ENCODE data around the gene DMXL1. TPM values are rescaled to one million over a fixed set of nuclear protein-coding genes. Genes with fewer than 3 reads are reported as not detected.

The DMXL1 gene
- total RNA-seq, 3 donors from 2014 or later (not counting 1 experiment from before 2014, with no cell fraction given) = 36.7 to 43.0 (median 39.9) TPM

GRCh38 chr5:119282628-119283027 lies 211.7 kb downstream of the DMXL1 start:
- no peak overlapping the region for H3K27ac ChIP-seq (ENCODE audit: low read length)
- no peak overlapping the region for H3K4me3 ChIP-seq (ENCODE audit: low read length)
- Mint-ChIP-seq H3K36me3 (no peaks in the 10 kb centered on the region), H3K27ac (peak overlapping the region; percentile 76 to 89), H3K4me3 (no peak overlapping the region), H3K4me1 (peaks cover 91 to 95% of the 10 kb centered on the region in 2 donors), H3K9me3 (no peaks in the 10 kb centered on the region), H3K27me3 (ENCODE audit: low read depth in 2 of 2) (no peaks in the 10 kb centered on the region)
- intact Hi-C loops (cut with micrococcal nuclease) = no loop called here
- ATAC-seq (no peak), DNase-seq (no peak)
- no peaks in the 10 kb centered on the region for H3K27me3 ChIP-seq (ENCODE audit: control insufficient read depth, insufficient read depth, low read length)
- TF ChIP-seq CTCF (IDR thresholded peaks at IDR 0.05) = no peak
- peaks cover 9% of the 10 kb centered on the region for H3K36me3 ChIP-seq (ENCODE audit: control insufficient read depth, insufficient read depth, low read length)
- 91% methylated on average over 2 of the region's 2 CpGs for WGBS (ENCODE audit: insufficient coverage)
- peaks cover 67% of the 10 kb centered on the region for H3K4me1 ChIP-seq (ENCODE audit: control insufficient read depth, insufficient read depth, low read length)
- no peaks in the 10 kb centered on the region for H3K9me3 ChIP-seq (ENCODE audit: control insufficient read depth, insufficient read depth, low read length)

- H3K27ac ChIP-seq (ENCODE audit: low read length) = no peak overlapping the region
- peaks cover 91 to 95% of the 10 kb centered on the region in 2 donors for H3K4me1 Mint-ChIP-seq
- peaks cover 53% of the 10 kb centered on the region for H3K4me1 ChIP-seq (ENCODE audit: control insufficient read depth, insufficient read depth, low read length)
- no peaks in the 10 kb centered on the region for H3K36me3 Mint-ChIP-seq
- H3K9me3 Mint-ChIP-seq = no peaks in the 10 kb centered on the region
- 45% methylated on average over 1 of the region's 1 CpG for WGBS (ENCODE audit: insufficient coverage)
- H3K27me3 ChIP-seq (ENCODE audit: control insufficient read depth, insufficient read depth, low read length) = no peaks in the 10 kb centered on the region
- peak overlapping the region; percentile 65 for H3K4me3 Mint-ChIP-seq
- peak in 1 of 2 donors; percentile 36 for DNase-seq
- H3K4me3 ChIP-seq (ENCODE audit: low read length) = no peak overlapping the region
- no peaks in the 10 kb centered on the region for H3K27me3 Mint-ChIP-seq (ENCODE audit: low read depth in 2 of 2)
- H3K27ac Mint-ChIP-seq = peak overlapping the region; percentile 76 to 89
- intact Hi-C loops (cut with micrococcal nuclease) = no loop called here
- TF ChIP-seq CTCF (IDR thresholded peaks at IDR 0.05) = no peak
- ATAC-seq = no peak
- H3K36me3 ChIP-seq (ENCODE audit: control insufficient read depth, insufficient read depth, low read length) = peaks cover 9% of the 10 kb centered on the region
- no peaks in the 10 kb centered on the region for H3K9me3 ChIP-seq (ENCODE audit: control insufficient read depth, insufficient read depth, low read length)
These were observed 213.1 kb downstream of the DMXL1 start for GRCh38 chr5:119284031-119284430.

GRCh38 chr5:119285070-119285916 lies 214.4 kb downstream of the DMXL1 start:
- H3K9me3 Mint-ChIP-seq = peaks cover 0 to under 1% of the 10 kb centered on the region in 2 donors
- DNase-seq (peak in 1 of 2 donors; percentile 46), ATAC-seq (no peak)
- Histone ChIP-seq H3K27me3 (ENCODE audit: control insufficient read depth, insufficient read depth, low read length) (no peaks in the 10 kb centered on the region), H3K36me3 (ENCODE audit: control insufficient read depth, insufficient read depth, low read length) (peaks cover 9% of the 10 kb centered on the region), H3K27ac (ENCODE audit: low read length) (peak overlapping the region; percentile 21), H3K9me3 (ENCODE audit: control insufficient read depth, insufficient read depth, low read length) (no peaks in the 10 kb centered on the region), H3K4me1 (ENCODE audit: control insufficient read depth, insufficient read depth, low read length) (peaks cover 54% of the 10 kb centered on the region), H3K4me3 (ENCODE audit: low read length) (no peak overlapping the region)
- H3K27me3 Mint-ChIP-seq (ENCODE audit: low read depth in 2 of 2) = no peaks in the 10 kb centered on the region
- peak overlapping the region; percentile 41 for H3K4me3 Mint-ChIP-seq
- TF ChIP-seq CTCF (IDR thresholded peaks at IDR 0.05) = no peak
- H3K4me1 Mint-ChIP-seq = peaks cover 94 to 96% of the 10 kb centered on the region in 2 donors
- H3K36me3 Mint-ChIP-seq = no peaks in the 10 kb centered on the region
- peak overlapping the region; percentile 58 to 89 for H3K27ac Mint-ChIP-seq
- intact Hi-C loops (cut with micrococcal nuclease) = no loop called here
- WGBS (ENCODE audit: insufficient coverage) = 79% methylated on average over 5 of the region's 5 CpGs
